Hematopoietic multipotent progenitor cell treated with erythropoietin and hydrocortisone succinate and interleukin-3 and kit ligand, for 17 days (in vitro differentiated cells): ENCODE data around the gene PCDHB3.
"Not testable (repeated sequence)": the region's sequence is repeated elsewhere in the genome, so short reads cannot be mapped to it uniquely, and the experiment has no call there.

Source experiments
- DNase-seq: peaks from one replicate; pipeline ENCODE4 v3.0.0-alpha.2; 2015; ENCODE audit warnings: low spot score

Gene PCDHB3

GRCh38 chr5:141135718-141136266 is 35.5 kb downstream of the PCDHB3 start:
- DNase-seq, result no peak

DNA sequence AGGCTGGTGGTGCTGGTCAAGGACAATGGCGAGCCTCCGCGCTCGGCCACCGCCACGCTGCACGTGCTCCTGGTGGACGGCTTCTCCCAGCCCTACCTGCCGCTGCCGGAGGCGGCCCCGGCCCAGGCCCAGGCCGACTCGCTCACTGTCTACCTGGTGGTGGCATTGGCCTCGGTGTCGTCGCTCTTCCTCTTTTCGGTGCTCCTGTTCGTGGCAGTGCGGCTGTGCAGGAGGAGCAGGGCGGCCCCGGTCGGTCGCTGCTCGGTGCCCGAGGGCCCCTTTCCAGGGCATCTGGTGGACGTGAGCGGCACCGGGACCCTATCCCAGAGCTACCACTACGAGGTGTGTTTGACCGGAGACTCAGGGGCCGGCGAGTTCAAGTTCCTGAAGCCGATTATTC is 37.1 kb downstream of the PCDHB3 start:
- not testable (repeated sequence) for DNase-seq

DNA sequence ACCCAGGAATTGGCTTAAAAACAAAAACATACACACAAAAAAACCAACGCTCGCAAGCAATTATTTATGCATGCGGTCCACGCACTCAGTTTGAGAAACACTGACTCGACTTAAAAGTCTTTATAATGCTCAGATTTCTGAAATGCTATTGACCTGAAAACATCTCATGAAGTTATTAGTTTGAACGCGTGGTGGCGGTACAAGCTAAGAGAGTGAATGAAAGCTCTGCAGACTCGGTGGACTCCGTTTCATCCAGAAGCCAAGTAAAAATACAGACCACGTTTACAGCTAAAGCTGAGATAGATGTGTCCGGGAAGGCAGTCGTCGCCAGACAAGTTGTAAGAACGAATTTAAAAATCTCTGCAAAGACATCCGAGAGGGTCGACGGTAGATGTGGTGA is 49.5 kb downstream of the PCDHB3 start, which contains the start of gene PCDHB6:
Gene PCDHB6 (plus strand): TSS at position 246 of the 400 bp plus-strand sequence. CDS start 201 bp downstream, outside the sequence.
- DNase-seq, result no peak

DNA sequence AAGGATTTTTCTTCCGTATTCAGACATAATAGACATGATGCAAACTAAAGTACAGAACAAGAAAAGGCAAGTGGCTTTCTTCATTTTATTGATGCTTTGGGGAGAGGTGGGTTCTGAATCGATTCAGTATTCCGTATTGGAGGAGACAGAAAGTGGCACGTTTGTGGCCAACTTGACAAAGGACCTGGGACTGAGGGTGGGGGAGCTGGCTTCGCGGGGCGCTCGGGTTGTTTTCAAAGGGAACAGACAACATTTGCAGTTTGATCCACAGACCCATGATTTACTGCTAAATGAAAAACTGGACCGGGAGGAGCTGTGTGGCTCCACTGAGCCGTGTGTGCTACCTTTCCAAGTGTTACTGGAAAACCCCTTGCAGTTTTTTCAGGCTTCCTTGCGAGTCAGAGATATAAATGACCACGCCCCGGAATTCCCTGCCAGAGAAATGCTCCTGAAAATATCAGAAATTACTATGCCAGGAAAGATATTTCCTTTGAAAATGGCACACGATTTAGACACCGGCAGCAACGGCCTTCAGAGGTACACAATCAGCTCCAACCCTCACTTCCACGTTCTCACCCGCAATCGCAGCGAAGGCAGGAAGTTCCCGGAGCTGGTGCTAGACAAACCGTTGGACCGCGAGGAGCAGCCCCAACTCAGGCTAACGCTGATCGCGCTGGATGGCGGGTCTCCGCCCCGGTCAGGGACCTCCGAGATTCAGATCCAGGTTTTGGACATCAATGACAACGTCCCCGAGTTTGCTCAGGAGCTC is 50.1 kb downstream of the PCDHB3 start:
- no peak for DNase-seq

DNA sequence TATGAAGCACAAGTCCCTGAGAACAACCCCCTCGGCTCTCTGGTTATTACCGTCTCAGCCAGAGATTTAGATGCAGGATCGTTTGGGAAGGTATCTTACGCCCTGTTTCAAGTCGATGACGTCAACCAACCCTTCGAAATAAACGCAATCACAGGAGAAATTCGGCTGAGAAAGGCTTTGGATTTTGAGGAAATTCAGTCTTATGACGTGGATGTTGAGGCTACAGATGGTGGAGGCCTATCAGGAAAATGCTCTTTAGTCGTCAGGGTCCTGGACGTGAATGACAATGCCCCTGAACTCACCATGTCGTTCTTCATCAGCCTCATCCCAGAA is 50.7 kb downstream of the PCDHB3 start:
- DNase-seq, result no peak

- not testable (repeated sequence) for DNase-seq
These were observed 51.4 kb downstream of the PCDHB3 start for GRCh38 chr5:141151632-141152031.

DNA sequence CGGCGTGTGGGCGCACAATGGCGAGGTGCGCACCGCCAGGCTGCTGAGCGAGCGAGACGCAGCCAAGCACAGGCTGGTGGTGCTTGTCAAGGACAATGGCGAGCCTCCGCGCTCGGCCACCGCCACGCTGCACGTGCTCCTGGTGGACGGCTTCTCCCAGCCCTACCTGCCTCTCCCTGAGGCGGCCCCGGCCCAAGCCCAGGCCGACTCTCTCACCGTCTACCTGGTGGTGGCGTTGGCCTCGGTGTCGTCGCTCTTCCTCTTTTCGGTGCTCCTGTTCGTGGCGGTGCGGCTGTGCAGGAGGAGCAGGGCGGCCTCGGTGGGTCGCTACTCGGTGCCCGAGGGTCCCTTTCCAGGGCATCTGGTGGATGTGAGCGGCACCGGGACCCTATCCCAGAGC is 51.8 kb downstream of the PCDHB3 start:
- DNase-seq, result not testable (repeated sequence)
